ENCODE results near the gene AGT. TPM values are rescaled to one million over a fixed set of nuclear protein-coding genes. Genes with fewer than 3 reads are reported as not detected.

The AGT gene
- total RNA-seq, 1 experiment from 2014 or later: 41.9 TPM

GRCh38 chr1:230757856-230758708, 44.2 kb upstream of the AGT start:
- BruUV-seq (replicated peaks): no TSS peak
- Mint-ChIP-seq H3K9me3 (ENCODE audit: unreplicated experiment) (no peaks in the 10 kb centered on the region), H3K27me3 (ENCODE audit: insufficient read depth, unreplicated experiment) (no peaks in the 10 kb centered on the region), H3K4me3 (ENCODE audit: unreplicated experiment) (no peak overlapping the region), H3K4me1 (ENCODE audit: low read depth, unreplicated experiment) (peaks cover 29% of the 10 kb centered on the region), H3K27ac (ENCODE audit: unreplicated experiment) (no peak overlapping the region), H3K36me3 (ENCODE audit: insufficient read depth, unreplicated experiment) (no peaks in the 10 kb centered on the region)
- no peaks in the 10 kb centered on the region for H3K27me3 ChIP-seq (replicated peaks; ENCODE audit: control insufficient read depth, insufficient read depth, low read length)
- no peak for DNase-seq
- H3K4me1 ChIP-seq: peaks cover 19% of the 10 kb centered on the region
- intact Hi-C loops (cut with micrococcal nuclease; ENCODE audit: unreplicated experiment): no loop called here
- no peak for TF ChIP-seq CTCF (IDR thresholded peaks at IDR 0.05; ENCODE audit: insufficient read depth in 1 of 2, low read depth in 1 of 2, low read length in 1 of 2, severe bottlenecking in 1 of 2, unreplicated experiment in 1 of 2)
- ChIA-PET POLR2A (no interaction called here), CTCF (no interaction called here)
- no peak overlapping the region for H3K4me3 ChIP-seq (ENCODE audit: low read depth, low read length)
- H3K36me3 ChIP-seq (ENCODE audit: control insufficient read depth, insufficient read depth, low read length): no peaks in the 10 kb centered on the region
- H3K9me3 ChIP-seq: no peaks in the 10 kb centered on the region

DNA sequence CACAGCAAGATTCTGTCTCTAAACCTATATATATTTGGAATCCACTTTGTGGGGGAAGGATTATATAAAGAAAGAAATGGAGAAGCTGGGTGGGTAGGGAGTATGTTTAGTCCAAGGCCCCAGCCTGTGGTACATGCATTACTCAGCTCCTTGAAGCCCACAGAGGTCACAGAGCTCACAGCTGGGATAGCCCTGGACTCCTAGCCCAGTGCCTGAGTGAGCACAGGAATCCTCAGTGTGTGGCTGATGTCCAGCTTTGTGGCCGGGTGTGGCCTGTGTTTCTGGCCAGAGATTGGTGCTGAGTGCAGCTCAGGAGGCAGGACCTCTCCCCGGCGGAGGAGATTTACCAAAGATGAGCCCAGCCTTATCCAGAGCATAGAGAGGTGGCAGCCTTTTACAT, 40.9 kb upstream of the AGT start:
- ChIA-PET POLR2A (no interaction called here), CTCF (interaction anchor here (0.7 kb wide), 1 partner anchor 25 kb away, joined by 5 read pairs; no protein-coding TSS in a partner anchor)
- intact Hi-C loops (cut with micrococcal nuclease; ENCODE audit: unreplicated experiment): no loop called here
- no peak overlapping the region for H3K4me3 ChIP-seq (ENCODE audit: low read depth, low read length)
- H3K36me3 ChIP-seq (ENCODE audit: control insufficient read depth, insufficient read depth, low read length): no peaks in the 10 kb centered on the region
- H3K27me3 Mint-ChIP-seq (ENCODE audit: insufficient read depth, unreplicated experiment): no peaks in the 10 kb centered on the region
- H3K4me3 Mint-ChIP-seq (ENCODE audit: unreplicated experiment): no peak overlapping the region
- DNase-seq: no peak
- no peaks in the 10 kb centered on the region for H3K36me3 Mint-ChIP-seq (ENCODE audit: insufficient read depth, unreplicated experiment)
- no TSS peak for BruUV-seq (replicated peaks)
- H3K9me3 Mint-ChIP-seq (ENCODE audit: unreplicated experiment): no peaks in the 10 kb centered on the region
- no peak for TF ChIP-seq CTCF (IDR thresholded peaks at IDR 0.05; ENCODE audit: insufficient read depth in 1 of 2, low read depth in 1 of 2, low read length in 1 of 2, severe bottlenecking in 1 of 2, unreplicated experiment in 1 of 2)
- no peaks in the 10 kb centered on the region for H3K9me3 ChIP-seq
- no peaks in the 10 kb centered on the region for H3K27me3 ChIP-seq (replicated peaks; ENCODE audit: control insufficient read depth, insufficient read depth, low read length)
- peaks cover 43% of the 10 kb centered on the region for H3K4me1 Mint-ChIP-seq (ENCODE audit: low read depth, unreplicated experiment)
- no peak overlapping the region for H3K27ac Mint-ChIP-seq (ENCODE audit: unreplicated experiment)
- peaks cover 35% of the 10 kb centered on the region for H3K4me1 ChIP-seq

DNA sequence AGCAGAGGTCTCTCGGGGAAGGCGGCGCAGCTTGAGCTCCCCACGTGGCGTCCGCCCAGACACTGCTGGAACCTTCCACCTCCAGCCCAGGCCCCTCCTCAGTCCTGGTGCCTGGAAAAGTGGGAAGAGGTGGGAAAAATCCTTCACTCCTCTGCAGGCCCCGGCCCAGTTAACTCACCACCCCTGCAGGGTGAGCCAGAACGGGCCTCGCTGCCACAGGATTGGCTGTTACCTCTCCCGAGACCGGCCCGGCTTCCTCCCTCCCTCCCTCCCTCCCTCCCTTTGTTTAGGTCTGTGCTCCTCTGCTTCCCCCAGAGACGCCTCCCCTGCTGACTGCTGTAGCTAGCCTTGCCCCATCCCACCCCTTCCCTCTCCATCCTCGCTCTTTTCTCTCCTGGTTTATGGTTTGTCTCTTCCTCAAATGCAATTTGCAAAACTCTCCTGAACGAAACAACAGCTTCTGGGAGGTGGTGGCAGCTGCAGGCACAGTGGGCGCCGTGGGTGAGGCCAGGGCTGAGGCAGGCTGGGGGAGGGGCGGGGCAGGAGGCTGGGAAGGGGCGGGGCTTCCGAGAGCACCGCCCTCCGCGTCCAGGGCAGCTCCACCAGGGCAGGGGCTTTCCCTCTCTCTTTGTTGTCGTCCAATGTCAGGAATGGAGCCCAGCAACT, 39.8 kb upstream of the AGT start:
- CTCF ChIA-PET: interaction anchor here (0.6 to 1.9 kb wide), 6 partner anchors 10 to 610 kb away, joined by 3 to 19 read pairs (median 4); no protein-coding TSS in a partner anchor
- Histone ChIP-seq H3K4me3 (ENCODE audit: low read depth, low read length) (no peak overlapping the region), H3K36me3 (ENCODE audit: control insufficient read depth, insufficient read depth, low read length) (no peaks in the 10 kb centered on the region), H3K4me1 (peaks cover 44% of the 10 kb centered on the region), H3K27me3 (replicated peaks; ENCODE audit: control insufficient read depth, insufficient read depth, low read length) (no peaks in the 10 kb centered on the region), H3K9me3 (no peaks in the 10 kb centered on the region)
- intact Hi-C loops (cut with micrococcal nuclease; ENCODE audit: unreplicated experiment): no loop called here
- Mint-ChIP-seq H3K4me1 (ENCODE audit: low read depth, unreplicated experiment) (peaks cover 38% of the 10 kb centered on the region), H3K27ac (ENCODE audit: unreplicated experiment) (peak overlapping the region; percentile 85), H3K4me3 (ENCODE audit: unreplicated experiment) (no peak overlapping the region), H3K9me3 (ENCODE audit: unreplicated experiment) (no peaks in the 10 kb centered on the region), H3K36me3 (ENCODE audit: insufficient read depth, unreplicated experiment) (no peaks in the 10 kb centered on the region), H3K27me3 (ENCODE audit: insufficient read depth, unreplicated experiment) (no peaks in the 10 kb centered on the region)
- BruUV-seq (replicated peaks): no TSS peak
- TF ChIP-seq CTCF (IDR thresholded peaks at IDR 0.05; ENCODE audit: insufficient read depth in 1 of 2, low read depth in 1 of 2, low read length in 1 of 2, severe bottlenecking in 1 of 2, unreplicated experiment in 1 of 2): no peak
- DNase-seq: peak in 1 of 2 experiments; percentile 50
- POLR2A ChIA-PET: no interaction called here
